Aorta (tissue), 5 donors: ENCODE results near the gene EPOP. TPM values are rescaled to one million over a fixed set of nuclear protein-coding genes. Genes with fewer than 3 reads are reported as not detected.

Experiments
- ATAC-seq: fragments of 200-7000 bp; cut with Tn5 transposase; one replicate; pipeline ENCODE4 v1.9.1; 2022; ENCODE audit warnings: moderate library complexity; ENCODE audit not compliant: low FRiP score
- DNase-seq, 2 donors: peaks; one replicate each; pipeline ENCODE4 v3.0.0-alpha.2; 2020
- H3K27ac ChIP-seq, 2 donors: one replicate each; pipeline ENCODE4 v1.5.1; 2013; ENCODE audit warnings: low read length in 2 of 2, mild to moderate bottlenecking in 2 of 2, moderate library complexity in 2 of 2, control low read depth in 1 of 2, inconsistent platforms in 1 of 2, low read depth in 1 of 2
- H3K27me3 ChIP-seq, 2 donors: one replicate each; pipeline ENCODE4 v1.6.1; 2013; ENCODE audit warnings: control low read depth in 1 of 2, low read length in 1 of 2, mild to moderate bottlenecking in 1 of 2, moderate library complexity in 1 of 2; ENCODE audit not compliant: insufficient read depth in 2 of 2, control insufficient read depth in 1 of 2
- H3K36me3 ChIP-seq, 2 donors: one replicate each; pipeline ENCODE4 v1.6.1; 2013; ENCODE audit warnings: control low read depth in 1 of 2, low read length in 1 of 2, mild to moderate bottlenecking in 1 of 2; ENCODE audit not compliant: insufficient read depth in 2 of 2, control insufficient read depth in 1 of 2
- H3K4me1 ChIP-seq, 2 donors: one replicate each; pipeline ENCODE4 v1.6.1; 2013; ENCODE audit warnings: low read length in 2 of 2, control low read depth in 1 of 2, mild to moderate bottlenecking in 1 of 2, moderate library complexity in 1 of 2; ENCODE audit not compliant: insufficient read depth in 2 of 2, control insufficient read depth in 1 of 2
- H3K4me3 ChIP-seq, 2 donors: one replicate each; pipeline ENCODE4 v1.5.1; 2013; ENCODE audit warnings: low read length in 2 of 2, control low read depth in 1 of 2, mild to moderate bottlenecking in 1 of 2
- H3K9me3 ChIP-seq: one replicate; pipeline ENCODE4 v1.6.1; 2013; ENCODE audit warnings: mild to moderate bottlenecking, low read length; ENCODE audit not compliant: control insufficient read depth
- WGBS, 2 donors: extraction: QIAGEN DNeasy Blood & Tissue Kit; methylation state at CpG; one replicate each; pipeline ENCODE4 v1.1.7; 2013; 5-methylcytosine and 5-hydroxymethylcytosine counted together
- intact Hi-C, 2 donors: fragments of 100-400 bp; cut with DNase I; formaldehyde crosslinking; loops; one replicate each; pipeline versions ENCODE4 v1.14.2 to v1.15.0; 2022
- long read RNA-seq, 2 donors: library from polyadenylated mRNA; unstranded; transcript quantifications; one replicate each; pipeline ENCODE4 v2.0.0, GENCODE V29; 2020 to 2021
- polyA plus RNA-seq, 2 donors: library from polyadenylated mRNA; stranded (reverse); fragments of 200-250 nt; gene quantifications; one replicate each; pipeline ENCODE4 v1.2.3, GENCODE V29; 2013
- total RNA-seq, 2 donors: library from RNA; stranded (reverse); fragmentation: NEBNext Ultra II Directional; extraction: Animal tissue kit (Norgen Biotek cat#: 25700); gene quantifications; one replicate each; pipeline ENCODE4 v1.2.1, GENCODE V29; 2021
- donor health status: healthy with polysubstance abuse.
- donor health status: Bipolar disorder and iron deficiency.
- donor health status: DM: no; HTN: no; CAD: no.
- donor health status: DM: no; HTN: no; CAD: no.
- donor health status: DM: yes; HTN: yes; CAD: no.

The EPOP gene
- total RNA-seq (1 to 10 TPM; 1.3 to 1.5 TPM), polyA plus RNA-seq (under 1 TPM in 1 of 2 donors, not detected in 1; 0.64 TPM)
- long read RNA-seq, donor 1, result 0 reads
- long read RNA-seq, donor 2, result 0 reads

GRCh38 chr17:38674749-38675615 lies at the start of gene EPOP:
TSS of gene EPOP (minus strand) at chr17:38674957. CDS start at chr17:38674495, 462 bp downstream.
- WGBS, 2 donors, result 3 to 4% methylated on average over 64 to 80 of the region's 80 CpGs

GRCh38 chr17:38721802-38722201 lies 47.0 kb upstream of the EPOP start:
- no peak for ATAC-seq
- H3K27ac ChIP-seq, result no peak overlapping the region
- intact Hi-C loops, result no loop called here
- H3K4me1 ChIP-seq, result no peaks in the 10 kb centered on the region
- no peaks in the 10 kb centered on the region for H3K9me3 ChIP-seq
- peaks cover 0 to 2% of the 10 kb centered on the region in 2 donors for H3K36me3 ChIP-seq
- H3K27me3 ChIP-seq, result no peaks in the 10 kb centered on the region
- H3K4me3 ChIP-seq, result no peak overlapping the region
- 91 to 95% methylated on average over 10 to 16 of the region's 16 CpGs for WGBS, 2 donors
- no peak for DNase-seq

More at GRCh38 chr17:38674749-38675615, at the start of gene EPOP:
- no peaks in the 10 kb centered on the region for H3K9me3 ChIP-seq
- H3K36me3 ChIP-seq, result no peaks in the 10 kb centered on the region
- peak; percentile 92 to 97 for DNase-seq
- no peaks in the 10 kb centered on the region for H3K27me3 ChIP-seq
- intact Hi-C loops, result loop anchor here in 1 of 2 donors (10.0 kb wide), 2 partner anchors 230 to 480 kb away; partner anchors contain the start of gene PLXDC1
- no peaks in the 10 kb centered on the region for H3K4me1 ChIP-seq
- H3K4me3 ChIP-seq, result peak within 1 kb of the TSS; percentile 5 to 61
- H3K27ac ChIP-seq, result no peak within 1 kb of the TSS
- ATAC-seq, result peak; percentile 92

GRCh38 chr17:38720941-38721340 lies 46.2 kb upstream of the EPOP start:
- Histone ChIP-seq H3K4me1 (no peaks in the 10 kb centered on the region), H3K4me3 (no peak overlapping the region), H3K36me3 (peaks cover 0 to 2% of the 10 kb centered on the region in 2 donors), H3K27ac (no peak overlapping the region), H3K27me3 (no peaks in the 10 kb centered on the region), H3K9me3 (no peaks in the 10 kb centered on the region)
- 88 to 92% methylated on average over 6 of the region's 6 CpGs for WGBS, 2 donors
- intact Hi-C loops, result no loop called here
- ATAC-seq (no peak), DNase-seq (no peak)

GRCh38 chr17:38719943-38720641 lies 45.3 kb upstream of the EPOP start:
- peaks cover 0 to 6% of the 10 kb centered on the region in 2 donors for H3K36me3 ChIP-seq

GRCh38 chr17:38719289-38719942 lies 44.7 kb upstream of the EPOP start:
- Histone ChIP-seq H3K4me1 (no peaks in the 10 kb centered on the region), H3K27me3 (no peaks in the 10 kb centered on the region), H3K36me3 (peaks cover 0 to 6% of the 10 kb centered on the region in 2 donors), H3K4me3 (no peak overlapping the region), H3K9me3 (no peaks in the 10 kb centered on the region), H3K27ac (no peak overlapping the region)
- DNase-seq, result no peak
- intact Hi-C loops, result no loop called here
- WGBS, 2 donors, result 82 to 84% methylated on average over 24 to 29 of the region's 29 CpGs
- ATAC-seq, result peak; percentile 17

More at GRCh38 chr17:38719943-38720641, 45.3 kb upstream of the EPOP start:
- Histone ChIP-seq H3K9me3 (no peaks in the 10 kb centered on the region), H3K27ac (no peak overlapping the region), H3K27me3 (no peaks in the 10 kb centered on the region), H3K4me3 (no peak overlapping the region), H3K4me1 (no peaks in the 10 kb centered on the region)
- no peak for DNase-seq
- intact Hi-C loops, result no loop called here
- WGBS, 2 donors, result 67 to 71% methylated on average over 39 of the region's 39 CpGs
- ATAC-seq, result peak; percentile 30

GRCh38 chr17:38717139-38717745 lies 42.5 kb upstream of the EPOP start:
- no peaks in the 10 kb centered on the region for H3K4me1 ChIP-seq
- H3K27me3 ChIP-seq, result no peaks in the 10 kb centered on the region
- no peak overlapping the region for H3K4me3 ChIP-seq
- intact Hi-C loops, result no loop called here
- ATAC-seq (no peak), DNase-seq (no peak)
- H3K36me3 ChIP-seq, result peaks cover 0 to 6% of the 10 kb centered on the region in 2 donors
- H3K9me3 ChIP-seq, result no peaks in the 10 kb centered on the region
- 80 to 89% methylated on average over 9 to 12 of the region's 12 CpGs for WGBS, 2 donors
- H3K27ac ChIP-seq, result no peak overlapping the region

GRCh38 chr17:38716368-38717005 lies 41.7 kb upstream of the EPOP start:
- Histone ChIP-seq H3K4me1 (no peaks in the 10 kb centered on the region), H3K4me3 (no peak overlapping the region), H3K27ac (no peak overlapping the region), H3K36me3 (peaks cover 0 to 6% of the 10 kb centered on the region in 2 donors), H3K9me3 (no peaks in the 10 kb centered on the region), H3K27me3 (no peaks in the 10 kb centered on the region)
- no peak for ATAC-seq
- WGBS, 2 donors, result 89 to 95% methylated on average over 18 of the region's 18 CpGs
- no peak for DNase-seq
- intact Hi-C loops, result no loop called here
